ENCODE data around the gene NBL1. TPM values are rescaled to one million over a fixed set of nuclear protein-coding genes. Genes with fewer than 3 reads are reported as not detected.
A peak's percentile ranks its signal among the peaks of the same experiment; 100 is the strongest.

NBL1 gene
- total RNA-seq, 1 experiment from 2014 or later, result 100 TPM

GRCh38 chr1:19656134-19656779 lies 12.1 kb downstream of the NBL1 start:
- BruUV-seq (replicated peaks), result no TSS peak
- no peak for DNase-seq
- no peak overlapping the region for H3K4me3 Mint-ChIP-seq (ENCODE audit: low read depth, unreplicated experiment)
- peaks cover 8% of the 10 kb centered on the region for H3K4me1 Mint-ChIP-seq (ENCODE audit: low read depth, unreplicated experiment)
- no peak for TF ChIP-seq CTCF (IDR thresholded peaks at IDR 0.05; ENCODE audit: unreplicated experiment)
- intact Hi-C loops (cut with micrococcal nuclease; ENCODE audit: unreplicated experiment), result no loop called here
- no peak overlapping the region for H3K27ac Mint-ChIP-seq (ENCODE audit: unreplicated experiment)
- peaks cover 15% of the 10 kb centered on the region for H3K36me3 Mint-ChIP-seq (ENCODE audit: insufficient read depth, unreplicated experiment)
- H3K27me3 Mint-ChIP-seq (ENCODE audit: unreplicated experiment), result no peaks in the 10 kb centered on the region
- no peaks in the 10 kb centered on the region for H3K9me3 Mint-ChIP-seq (ENCODE audit: low read depth, unreplicated experiment)
- CTCF ChIA-PET, result no interaction called here

- Mint-ChIP-seq H3K27me3 (ENCODE audit: unreplicated experiment) (no peaks in the 10 kb centered on the region), H3K9me3 (ENCODE audit: low read depth, unreplicated experiment) (no peaks in the 10 kb centered on the region), H3K4me1 (ENCODE audit: low read depth, unreplicated experiment) (peaks cover 8% of the 10 kb centered on the region), H3K4me3 (ENCODE audit: low read depth, unreplicated experiment) (no peak overlapping the region), H3K36me3 (ENCODE audit: insufficient read depth, unreplicated experiment) (peaks cover 15% of the 10 kb centered on the region), H3K27ac (ENCODE audit: unreplicated experiment) (no peak overlapping the region)
- no peak for DNase-seq
- intact Hi-C loops (cut with micrococcal nuclease; ENCODE audit: unreplicated experiment), result no loop called here
- CTCF ChIA-PET, result interaction anchor here (0.6 kb wide), 1 partner anchor 310 kb away, joined by 5 read pairs; no protein-coding TSS in a partner anchor
- no peak for TF ChIP-seq CTCF (IDR thresholded peaks at IDR 0.05; ENCODE audit: unreplicated experiment)
- BruUV-seq (replicated peaks), result no TSS peak
Observed at GRCh38 chr1:19656780-19657466, 12.8 kb downstream of the NBL1 start.

DNA sequence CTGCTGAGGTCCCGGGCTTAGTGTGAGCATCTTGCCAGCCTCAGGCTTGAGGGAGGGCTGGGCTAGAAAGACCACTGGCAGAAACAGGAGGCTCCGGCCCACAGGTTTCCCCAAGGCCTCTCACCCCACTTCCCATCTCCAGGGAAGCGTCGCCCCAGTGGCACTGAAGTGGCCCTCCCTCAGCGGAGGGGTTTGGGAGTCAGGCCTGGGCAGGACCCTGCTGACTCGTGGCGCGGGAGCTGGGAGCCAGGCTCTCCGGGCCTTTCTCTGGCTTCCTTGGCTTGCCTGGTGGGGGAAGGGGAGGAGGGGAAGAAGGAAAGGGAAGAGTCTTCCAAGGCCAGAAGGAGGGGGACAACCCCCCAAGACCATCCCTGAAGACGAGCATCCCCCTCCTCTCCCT lies 13.4 kb downstream of the NBL1 start:
- DNase-seq, result no peak
- peaks cover 15% of the 10 kb centered on the region for H3K36me3 Mint-ChIP-seq (ENCODE audit: insufficient read depth, unreplicated experiment)
- H3K27ac Mint-ChIP-seq (ENCODE audit: unreplicated experiment), result no peak overlapping the region
- H3K4me3 Mint-ChIP-seq (ENCODE audit: low read depth, unreplicated experiment), result no peak overlapping the region
- no peak for TF ChIP-seq CTCF (IDR thresholded peaks at IDR 0.05; ENCODE audit: unreplicated experiment)
- peaks cover 8% of the 10 kb centered on the region for H3K4me1 Mint-ChIP-seq (ENCODE audit: low read depth, unreplicated experiment)
- CTCF ChIA-PET, result interaction anchor here (0.6 kb wide), 1 partner anchor 310 kb away, joined by 5 read pairs; no protein-coding TSS in a partner anchor
- H3K27me3 Mint-ChIP-seq (ENCODE audit: unreplicated experiment), result no peaks in the 10 kb centered on the region
- TSS peak; percentile 85 for BruUV-seq (replicated peaks)
- no peaks in the 10 kb centered on the region for H3K9me3 Mint-ChIP-seq (ENCODE audit: low read depth, unreplicated experiment)
- intact Hi-C loops (cut with micrococcal nuclease; ENCODE audit: unreplicated experiment), result no loop called here

- no peaks in the 10 kb centered on the region for H3K9me3 Mint-ChIP-seq (ENCODE audit: low read depth, unreplicated experiment)
Observed at GRCh38 chr1:19658186-19658585, 14.1 kb downstream of the NBL1 start.

More at GRCh38 chr1:19658186-19658585, 14.1 kb downstream of the NBL1 start:
- BruUV-seq (replicated peaks), result no TSS peak
- DNase-seq, result no peak
- Mint-ChIP-seq H3K36me3 (ENCODE audit: insufficient read depth, unreplicated experiment) (peaks cover 15% of the 10 kb centered on the region), H3K27me3 (ENCODE audit: unreplicated experiment) (peaks cover 6% of the 10 kb centered on the region), H3K4me1 (ENCODE audit: low read depth, unreplicated experiment) (peaks cover 8% of the 10 kb centered on the region), H3K27ac (ENCODE audit: unreplicated experiment) (no peak overlapping the region), H3K4me3 (ENCODE audit: low read depth, unreplicated experiment) (no peak overlapping the region)
- CTCF ChIA-PET, result no interaction called here
- intact Hi-C loops (cut with micrococcal nuclease; ENCODE audit: unreplicated experiment), result no loop called here
- TF ChIP-seq CTCF (IDR thresholded peaks at IDR 0.05; ENCODE audit: unreplicated experiment), result no peak
